ENCODE results near the gene THEM5. TPM values are rescaled to one million over a fixed set of nuclear protein-coding genes. Genes with fewer than 3 reads are reported as not detected.

Gene THEM5
- total and polyA plus RNA-seq, 10 donors: 0.47 TPM; not detected in 9

DNA sequence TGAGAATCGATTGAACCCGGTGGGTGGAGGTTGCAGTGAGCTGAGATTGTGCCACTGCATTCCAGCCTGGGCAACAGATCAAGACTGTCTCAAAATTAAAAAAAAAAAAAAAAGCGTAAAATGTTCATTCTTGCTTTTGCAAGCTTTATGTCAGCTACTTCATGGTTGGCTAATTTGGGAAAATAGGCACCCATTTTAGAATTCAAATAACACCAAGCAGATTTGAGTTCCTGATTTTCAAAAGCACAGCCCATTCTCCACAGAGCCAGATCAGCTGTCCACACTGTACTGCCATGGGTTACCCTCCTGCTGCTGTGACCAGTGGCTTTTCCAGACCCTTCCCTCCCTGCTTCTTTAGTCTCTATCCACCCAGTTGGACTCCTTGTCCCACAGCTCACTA, 4.4 kb downstream of the THEM5 start:
- Histone ChIP-seq H3K27me3 (replicated peaks in 1 of 7) (no peaks in the 10 kb centered on the region), H3K27ac (no peak overlapping the region), H3K9me3 (no peaks in the 10 kb centered on the region), H3K4me1 (peaks cover 0 to 14% (median 6%) of the 10 kb centered on the region in 6 donors), H3K4me3 (no peak overlapping the region), H3K36me3 (no peaks in the 10 kb centered on the region)
- 71 to 79% (median 75%) methylated on average over 3 of the region's 3 CpGs for WGBS, 5 donors
- intact Hi-C loops (cut with DNase I; ENCODE audit: low total_unique reads): no loop called here
- DNase-seq: no peak
- TF ChIP-seq POLR2AphosphoS5 (IDR thresholded peaks at IDR 0.05) (no peak), POLR2A (IDR thresholded peaks at IDR 0.05) (no peak), CTCF (IDR thresholded peaks at IDR 0.05 in 8 of 11, conservative IDR thresholded peaks at IDR 0.05 in 3 of 11) (no peak)

DNA sequence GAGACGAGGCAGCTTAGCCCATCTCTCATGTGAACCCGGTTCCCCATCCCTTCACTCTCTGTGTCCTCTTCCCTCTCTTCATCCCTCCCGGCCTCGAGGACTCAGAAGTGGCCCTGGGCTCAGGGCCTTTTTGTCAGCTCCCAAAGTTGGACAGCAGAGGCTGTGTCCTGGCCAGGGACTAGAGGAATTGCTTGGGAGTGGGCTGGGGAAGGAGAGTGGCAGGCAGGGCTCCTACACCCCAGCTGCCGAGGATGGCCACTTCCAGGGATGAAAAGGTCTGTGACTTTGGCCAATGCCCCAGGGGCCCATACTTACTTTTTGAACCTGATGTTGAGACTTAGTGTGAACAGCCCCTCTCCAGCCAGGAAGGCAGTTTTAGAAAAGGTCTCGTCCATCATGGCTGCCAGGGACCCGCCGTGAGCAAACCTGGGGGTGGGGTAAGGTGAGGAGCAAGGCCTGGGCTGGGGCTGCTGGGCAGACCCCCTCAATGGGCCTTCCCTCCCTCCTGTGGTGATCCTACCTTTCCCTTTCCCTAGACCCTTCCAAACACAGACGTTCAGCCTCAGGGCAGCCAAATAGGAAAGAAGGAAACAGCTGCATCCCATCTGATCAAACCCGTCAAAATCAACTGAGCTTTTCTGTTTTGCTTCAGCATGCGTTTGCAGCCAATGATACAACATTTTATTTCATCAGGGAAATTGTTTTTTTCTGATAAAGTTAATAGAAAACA, 5.5 kb downstream of the THEM5 start:
- H3K9me3 ChIP-seq: no peaks in the 10 kb centered on the region
- H3K27me3 ChIP-seq (replicated peaks in 1 of 7): no peaks in the 10 kb centered on the region
- no peaks in the 10 kb centered on the region for H3K36me3 ChIP-seq
- intact Hi-C loops (cut with DNase I; ENCODE audit: low total_unique reads): no loop called here
- H3K27ac ChIP-seq: peak overlapping the region in 2 of 8 donors; percentile 19 to 34
- H3K4me1 ChIP-seq: peaks cover 0 to 14% (median 6%) of the 10 kb centered on the region in 6 donors
- TF ChIP-seq POLR2AphosphoS5 (IDR thresholded peaks at IDR 0.05) (peak in 1 of 3 donors; percentile 55), CTCF (IDR thresholded peaks at IDR 0.05 in 8 of 11, conservative IDR thresholded peaks at IDR 0.05 in 3 of 11) (no peak)
- DNase-seq: no peak
- WGBS, 5 donors: 42 to 51% (median 45%) methylated on average over 10 to 11 of the region's 11 CpGs
- no peak overlapping the region for H3K4me3 ChIP-seq

DNA sequence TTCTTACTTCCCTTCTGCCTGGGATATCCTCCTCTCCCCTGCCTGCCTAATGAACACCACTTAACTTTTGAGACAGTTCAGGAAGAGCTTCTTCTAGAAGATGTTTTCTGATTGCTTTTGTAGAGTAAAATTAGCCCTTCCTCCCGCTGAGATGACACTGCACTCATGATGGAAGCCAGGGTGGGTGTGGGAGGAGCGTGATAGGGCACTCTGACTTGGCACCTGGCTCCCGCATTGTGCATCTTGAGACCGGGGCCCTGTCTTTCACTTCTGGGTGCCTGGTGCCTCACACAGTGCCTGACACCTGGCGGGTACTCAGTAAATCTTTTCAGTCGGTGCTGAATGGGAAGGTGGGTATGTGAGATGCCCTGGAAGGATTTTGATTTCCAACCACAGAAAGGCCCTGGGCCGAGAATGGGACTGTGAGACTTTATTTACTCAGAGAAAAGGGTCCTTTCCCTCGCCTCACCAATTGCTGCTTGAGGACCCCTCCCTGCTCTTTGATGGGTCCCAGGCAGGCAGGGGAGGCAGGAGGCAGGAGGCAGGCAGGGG, 6.8 kb downstream of the THEM5 start:
- no peak for TF ChIP-seq CTCF (IDR thresholded peaks at IDR 0.05 in 8 of 11, conservative IDR thresholded peaks at IDR 0.05 in 3 of 11)
- TF ChIP-seq POLR2AphosphoS5 (IDR thresholded peaks at IDR 0.05): no peak
- no peak for TF ChIP-seq POLR2A (IDR thresholded peaks at IDR 0.05)
- WGBS, 5 donors: 82 to 90% (median 86%) methylated on average over 8 of the region's 8 CpGs
- no peaks in the 10 kb centered on the region for H3K9me3 ChIP-seq
- no peaks in the 10 kb centered on the region for H3K36me3 ChIP-seq
- no peak overlapping the region for H3K27ac ChIP-seq
- intact Hi-C loops (cut with DNase I; ENCODE audit: low total_unique reads): no loop called here
- peaks cover 0 to 14% (median 6%) of the 10 kb centered on the region in 6 donors for H3K4me1 ChIP-seq
- H3K27me3 ChIP-seq (replicated peaks in 1 of 7): no peaks in the 10 kb centered on the region
- H3K4me3 ChIP-seq: no peak overlapping the region
- DNase-seq: no peak

DNA sequence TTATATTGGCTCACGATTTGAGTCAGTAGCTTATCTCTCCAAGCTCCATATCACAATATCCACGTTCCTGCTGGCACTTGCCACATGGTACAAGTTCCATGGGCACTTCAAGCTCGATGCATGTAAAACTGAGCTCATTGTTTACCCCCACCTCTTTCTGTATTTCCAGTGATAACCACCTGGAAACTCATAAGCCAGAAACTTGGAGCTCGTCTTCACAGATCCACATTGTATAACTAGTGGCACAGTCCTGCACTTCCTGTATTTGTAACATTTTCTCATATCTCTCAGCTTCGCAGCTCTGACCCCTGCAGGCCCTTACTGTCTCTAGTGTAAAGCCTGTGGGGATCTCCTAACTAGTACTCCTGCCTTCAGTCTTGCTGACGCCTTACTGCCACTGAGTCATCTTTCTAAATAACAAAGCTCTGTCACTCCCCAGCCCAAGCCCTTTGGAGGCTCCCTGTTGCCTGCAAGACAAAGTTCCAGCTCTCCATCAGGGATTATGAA, 7.4 kb downstream of the THEM5 start:
- intact Hi-C loops (cut with DNase I; ENCODE audit: low total_unique reads): no loop called here
- no peaks in the 10 kb centered on the region for H3K27me3 ChIP-seq (replicated peaks in 1 of 7)
- no peaks in the 10 kb centered on the region for H3K9me3 ChIP-seq
- no peak for DNase-seq
- no peak overlapping the region for H3K27ac ChIP-seq
- WGBS, 5 donors: 57 to 69% (median 65%) methylated on average over 6 of the region's 6 CpGs
- H3K4me3 ChIP-seq: no peak overlapping the region
- peaks cover 0 to 14% (median 6%) of the 10 kb centered on the region in 6 donors for H3K4me1 ChIP-seq
- H3K36me3 ChIP-seq: no peaks in the 10 kb centered on the region
- no peak for TF ChIP-seq CTCF (IDR thresholded peaks at IDR 0.05 in 8 of 11, conservative IDR thresholded peaks at IDR 0.05 in 3 of 11)
- no peak for TF ChIP-seq POLR2AphosphoS5 (IDR thresholded peaks at IDR 0.05)
- TF ChIP-seq POLR2A (IDR thresholded peaks at IDR 0.05): no peak

Data from spleen (tissue), 11 donors.